Brain microvascular endothelial cell (primary cell): ENCODE results near the gene SLC44A1.

ENCODE experiments used
- DNase-seq: peaks from one replicate; pipeline ENCODE4 v3.0.0-alpha.2; 2020
- H3K27ac ChIP-seq: fragments of 250-450 bp; sonication (Bioruptor Pico); 2 replicates; pipeline ENCODE4 v1.5.1; 2020; ENCODE audit warnings: mild to moderate bottlenecking, moderate library complexity
- H3K27me3 ChIP-seq: fragments of 250-450 bp; sonication (Bioruptor Pico); replicated peaks from 2 replicates; pipeline ENCODE4 v1.5.1; 2020; ENCODE audit warnings: mild to moderate bottlenecking
- H3K36me3 ChIP-seq: fragments of 250-450 bp; sonication (Bioruptor Pico); replicated peaks from 2 replicates; pipeline ENCODE4 v1.5.1; 2020; ENCODE audit warnings: mild to moderate bottlenecking
- H3K4me3 ChIP-seq: 2 replicates; pipeline ENCODE4 v1.5.1; 2011; ENCODE audit warnings: low read depth, mild to moderate bottlenecking, control low read depth, low read length, moderate library complexity
- CTCF ChIP-seq: IDR thresholded peaks from 2 replicates; pipeline ENCODE4 v1.5.1; 2011; ENCODE audit warnings: low read depth, mild to moderate bottlenecking, moderate library complexity, low read length, control low read depth, inconsistent platforms; ENCODE audit errors: missing control alignments
- in situ Hi-C: cut with HindIII; loops from 2 replicates; pipeline ENCODE4 v1.10.0; 2017; ENCODE audit warnings: low sequenced_read_pairs, low pct_ligation_motif_present

The SLC44A1 gene

GRCh38 chr9:105344283-105344682, 99.8 kb downstream of the SLC44A1 start:
- Histone ChIP-seq H3K27me3 (no peaks in the 10 kb centered on the region), H3K27ac (no peak overlapping the region), H3K36me3 (no peaks in the 10 kb centered on the region), H3K4me3 (no peak overlapping the region)
- in situ Hi-C loops: no loop called here
- no peak for DNase-seq
- TF ChIP-seq CTCF: no peak

GRCh38 chr9:105345626-105346025, 101.2 kb downstream of the SLC44A1 start:
- no peak for TF ChIP-seq CTCF
- Histone ChIP-seq H3K4me3 (no peak overlapping the region), H3K27ac (no peak overlapping the region), H3K36me3 (no peaks in the 10 kb centered on the region), H3K27me3 (no peaks in the 10 kb centered on the region)
- in situ Hi-C loops: no loop called here
- no peak for DNase-seq

DNA sequence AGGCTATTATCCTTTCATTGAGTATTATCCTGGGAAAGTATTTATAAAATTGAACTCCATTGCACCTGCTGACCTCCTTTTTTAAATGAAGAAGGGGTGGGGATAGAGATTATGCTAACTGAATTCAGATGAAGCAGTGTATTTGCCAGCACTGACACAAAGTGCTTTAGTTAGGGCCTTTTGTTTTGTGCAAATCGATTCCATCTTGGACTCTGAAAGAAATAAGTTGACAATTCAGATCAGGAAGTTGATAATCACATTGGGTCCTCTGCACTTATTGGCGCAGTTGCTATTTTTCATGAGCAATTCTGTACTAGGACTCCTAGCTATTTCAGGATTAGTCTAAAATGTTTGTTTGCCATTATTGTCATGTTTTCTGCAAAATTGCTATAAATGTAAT, 101.8 kb downstream of the SLC44A1 start:
- H3K27me3 ChIP-seq: no peaks in the 10 kb centered on the region
- no peak for TF ChIP-seq CTCF
- H3K36me3 ChIP-seq: no peaks in the 10 kb centered on the region
- H3K4me3 ChIP-seq: no peak overlapping the region
- no peak overlapping the region for H3K27ac ChIP-seq
- DNase-seq: no peak
- in situ Hi-C loops: no loop called here

- no peak overlapping the region for H3K27ac ChIP-seq
- H3K36me3 ChIP-seq: no peaks in the 10 kb centered on the region
- no peak overlapping the region for H3K4me3 ChIP-seq
- TF ChIP-seq CTCF: no peak
- no peak for DNase-seq
- in situ Hi-C loops: no loop called here
- no peaks in the 10 kb centered on the region for H3K27me3 ChIP-seq
Observed at GRCh38 chr9:105354448-105354847, 110.0 kb downstream of the SLC44A1 start.

DNA sequence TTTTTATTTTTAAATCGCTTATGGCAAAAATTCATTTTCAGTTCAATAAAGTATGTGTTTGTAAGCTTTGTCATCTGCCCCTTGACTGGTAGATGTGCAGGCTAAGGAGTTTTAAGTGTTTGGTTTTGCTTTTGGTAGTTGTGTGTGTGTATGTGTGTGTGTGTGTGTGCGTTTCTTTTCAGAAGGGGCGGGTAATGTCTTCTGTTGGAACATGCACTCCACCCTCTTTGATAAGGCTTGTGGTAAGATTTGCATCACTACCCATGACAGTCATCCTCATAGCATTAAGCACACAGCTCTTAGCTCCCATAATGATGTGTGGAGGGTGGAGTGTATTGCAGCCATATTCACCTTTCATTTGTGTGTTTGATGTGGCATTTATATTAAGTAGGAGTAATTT, 111.3 kb downstream of the SLC44A1 start:
- TF ChIP-seq CTCF: no peak

DNA sequence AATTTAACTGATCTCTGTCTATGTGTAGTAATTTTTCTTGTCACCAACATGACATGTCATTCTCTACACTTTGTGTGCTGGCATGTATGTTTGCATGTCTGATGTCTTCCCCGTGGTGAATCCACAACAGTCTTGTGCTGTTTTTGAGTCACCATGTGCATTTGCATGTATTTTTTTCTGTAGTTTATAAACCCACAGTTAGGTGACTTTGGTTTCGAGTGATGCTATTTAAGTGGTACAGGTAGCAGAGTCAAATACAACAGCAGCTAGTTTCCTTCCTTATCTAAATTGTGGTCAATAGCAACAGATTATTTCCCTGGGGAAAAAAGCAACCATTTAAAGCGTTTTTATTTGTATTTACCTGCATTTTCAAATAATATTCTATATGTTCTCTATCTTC, 113.5 kb downstream of the SLC44A1 start:
- DNase-seq: no peak
- no peaks in the 10 kb centered on the region for H3K36me3 ChIP-seq
- in situ Hi-C loops: no loop called here
- no peaks in the 10 kb centered on the region for H3K27me3 ChIP-seq
- no peak overlapping the region for H3K4me3 ChIP-seq
- TF ChIP-seq CTCF: no peak
- H3K27ac ChIP-seq: no peak overlapping the region

More for the DNA sequence above, 111.3 kb downstream of the SLC44A1 start:
- H3K27me3 ChIP-seq: no peaks in the 10 kb centered on the region
- peak; percentile 53 for DNase-seq
- no peaks in the 10 kb centered on the region for H3K36me3 ChIP-seq
- in situ Hi-C loops: no loop called here
- no peak overlapping the region for H3K4me3 ChIP-seq
- no peak overlapping the region for H3K27ac ChIP-seq
